GM12878 (cell line): ENCODE measurements around the gene COQ10B. TPM values are rescaled to one million over a fixed set of nuclear protein-coding genes. Genes with fewer than 3 reads are reported as not detected.

Experiments used
- polyA plus RNA-seq, 11 experiments: library from polyadenylated mRNA; depleted of rRNA in 4 of 11; unstranded in 6 of 11; stranded (reverse) in 5 of 11; fragments of >200 nt; fragmentation: Nextera tagmentation in 4 of 11; fragmentation: Illumina TruSeq in 1 of 11; extraction: Ambion mirVana in 4 of 11; extraction: Trizol in 1 of 11; gene quantifications; 1 replicate in 1 of 11; 2 replicates in 10 of 11; pipeline versions ENCODE4 v1.2.1 to v1.2.3, GENCODE V29; 2011 to 2016; ENCODE audit warnings: inconsistent platforms in 2 of 11, missing spikeins in 2 of 11, low read depth in 1 of 11
- small RNA-seq: library from RNA; depleted of rRNA; stranded (forward); fragments of <200 nt; gene quantifications from one replicate; pipeline ENCODE3, GENCODE V24; 2014
- total RNA-seq, 4 experiments: library from RNA; depleted of rRNA in 3 of 4; stranded (reverse); fragments of >200 nt in 3 of 4; fragmentation: Illumina TruSeq in 1 of 4; extraction: Trizol in 1 of 4; gene quantifications; 2 replicates each; pipeline versions ENCODE4 v1.2.1 to v1.2.3, GENCODE V29; 2013 to 2021

COQ10B gene
- total and polyA plus RNA-seq, 10 of the 15 experiments (the other 5 are each of a cell fraction or from before 2014, with no cell fraction given): 3.6 to 23.2 (median 13.2) TPM

Small RNA genes within 50 kb of the gene (small RNA-seq; reads per million reads assigned to genes)
- gene RF00394 (not detected), gene RNU6-1029P (not detected)

Other genes starting within 250 kb of the COQ10B start
- 63.7 and 65.1 TPM in 2 replicates for gene ANKRD44, start 142.8 kb upstream of the COQ10B start, total RNA-seq (2014; rRNA removed)
- 62.5 and 68.9 TPM in 2 replicates for gene ANKRD44, start 142.8 kb upstream of the COQ10B start, total RNA-seq (2014; rRNA removed; fragmentation: Illumina TruSeq; extraction: Trizol)
- gene ANKRD44, start 142.8 kb upstream of the COQ10B start, total RNA-seq (2021): 93.8 and 96.3 TPM in 2 replicates
- gene ANKRD44, start 142.8 kb upstream of the COQ10B start, polyA plus RNA-seq (2011; rRNA removed): 96.4 and 99.1 TPM in 2 replicates
- 88.5 and 110 TPM in 2 replicates for gene ANKRD44, start 142.8 kb upstream of the COQ10B start, polyA plus RNA-seq (2014; fragmentation: Illumina TruSeq; extraction: Trizol)
- gene ANKRD44, start 142.8 kb upstream of the COQ10B start, polyA plus RNA-seq (2014; fragmentation: Nextera tagmentation; extraction: Ambion mirVana): 10 to 100 TPM; 19.1 to 29.1 TPM
- gene ANKRD44, start 142.8 kb upstream of the COQ10B start, polyA plus RNA-seq (2014; rRNA removed): 41.8 and 56.8 TPM in 2 replicates
- gene ANKRD44, start 142.8 kb upstream of the COQ10B start, polyA plus RNA-seq (2016; fragmentation: Nextera tagmentation; extraction: Ambion mirVana): 10 to 100 TPM; 34.8 to 38.6 TPM
- gene SF3B1, start 18.5 kb upstream of the COQ10B start, total RNA-seq (2014; rRNA removed): 236 and 277 TPM in 2 replicates
- gene SF3B1, start 18.5 kb upstream of the COQ10B start, total RNA-seq (2014; rRNA removed; fragmentation: Illumina TruSeq; extraction: Trizol): 241 and 248 TPM in 2 replicates
- gene SF3B1, start 18.5 kb upstream of the COQ10B start, total RNA-seq (2021): 262 and 263 TPM in 2 replicates
- gene SF3B1, start 18.5 kb upstream of the COQ10B start, polyA plus RNA-seq (2011; rRNA removed): 565 and 880 TPM in 2 replicates
- gene SF3B1, start 18.5 kb upstream of the COQ10B start, polyA plus RNA-seq (2014; fragmentation: Illumina TruSeq; extraction: Trizol): 324 and 460 TPM in 2 replicates
- gene SF3B1, start 18.5 kb upstream of the COQ10B start, polyA plus RNA-seq (2014; fragmentation: Nextera tagmentation; extraction: Ambion mirVana): 100 to 1,000 TPM; 163 to 170 TPM
- 150 and 191 TPM in 2 replicates for gene SF3B1, start 18.5 kb upstream of the COQ10B start, polyA plus RNA-seq (2014; rRNA removed)
- gene SF3B1, start 18.5 kb upstream of the COQ10B start, polyA plus RNA-seq (2016; fragmentation: Nextera tagmentation; extraction: Ambion mirVana): 100 to 1,000 TPM; 232 to 246 TPM
- 345 and 394 TPM in 2 replicates for gene HSPD1, start 46.3 kb downstream of the COQ10B start, total RNA-seq (2014; rRNA removed)
- 701 and 730 TPM in 2 replicates for gene HSPD1, start 46.3 kb downstream of the COQ10B start, total RNA-seq (2014; rRNA removed; fragmentation: Illumina TruSeq; extraction: Trizol)
- 578 and 595 TPM in 2 replicates for gene HSPD1, start 46.3 kb downstream of the COQ10B start, total RNA-seq (2021)
- 529 and 804 TPM in 2 replicates for gene HSPD1, start 46.3 kb downstream of the COQ10B start, polyA plus RNA-seq (2011; rRNA removed)
- gene HSPD1, start 46.3 kb downstream of the COQ10B start, polyA plus RNA-seq (2014; fragmentation: Illumina TruSeq; extraction: Trizol): 812 and 992 TPM in 2 replicates
- gene HSPD1, start 46.3 kb downstream of the COQ10B start, polyA plus RNA-seq (2014; fragmentation: Nextera tagmentation; extraction: Ambion mirVana): 100 to 1,000 TPM; 659 to 997 TPM
- 430 and 462 TPM in 2 replicates for gene HSPD1, start 46.3 kb downstream of the COQ10B start, polyA plus RNA-seq (2014; rRNA removed)
- gene HSPD1, start 46.3 kb downstream of the COQ10B start, polyA plus RNA-seq (2016; fragmentation: Nextera tagmentation; extraction: Ambion mirVana): 1,000 to 10,000 TPM; 1,157 to 1,169 TPM
- 210 and 211 TPM in 2 replicates for gene HSPE1, start 46.8 kb downstream of the COQ10B start, total RNA-seq (2014; rRNA removed)
- 421 and 442 TPM in 2 replicates for gene HSPE1, start 46.8 kb downstream of the COQ10B start, total RNA-seq (2014; rRNA removed; fragmentation: Illumina TruSeq; extraction: Trizol)
- 174 and 180 TPM in 2 replicates for gene HSPE1, start 46.8 kb downstream of the COQ10B start, total RNA-seq (2021)
- 259 and 411 TPM in 2 replicates for gene HSPE1, start 46.8 kb downstream of the COQ10B start, polyA plus RNA-seq (2011; rRNA removed)
- 498 and 661 TPM in 2 replicates for gene HSPE1, start 46.8 kb downstream of the COQ10B start, polyA plus RNA-seq (2014; fragmentation: Illumina TruSeq; extraction: Trizol)
- gene HSPE1, start 46.8 kb downstream of the COQ10B start, polyA plus RNA-seq (2014; fragmentation: Nextera tagmentation; extraction: Ambion mirVana): 100 to 1,000 TPM; 872 to 988 TPM
- gene HSPE1, start 46.8 kb downstream of the COQ10B start, polyA plus RNA-seq (2014; rRNA removed): 488 and 513 TPM in 2 replicates
- 1,000 to 10,000 TPM; 1,051 to 1,096 TPM for gene HSPE1, start 46.8 kb downstream of the COQ10B start, polyA plus RNA-seq (2016; fragmentation: Nextera tagmentation; extraction: Ambion mirVana)
- 16.8 and 23.0 TPM in 2 replicates for gene MOB4, start 62.5 kb downstream of the COQ10B start, total RNA-seq (2014; rRNA removed)
- 23.7 and 24.9 TPM in 2 replicates for gene MOB4, start 62.5 kb downstream of the COQ10B start, total RNA-seq (2014; rRNA removed; fragmentation: Illumina TruSeq; extraction: Trizol)
- gene MOB4, start 62.5 kb downstream of the COQ10B start, total RNA-seq (2021): 13.5 and 16.1 TPM in 2 replicates
- gene MOB4, start 62.5 kb downstream of the COQ10B start, polyA plus RNA-seq (2011; rRNA removed): 36.6 and 75.5 TPM in 2 replicates
- 17.0 and 22.1 TPM in 2 replicates for gene MOB4, start 62.5 kb downstream of the COQ10B start, polyA plus RNA-seq (2014; fragmentation: Illumina TruSeq; extraction: Trizol)
- gene MOB4, start 62.5 kb downstream of the COQ10B start, polyA plus RNA-seq (2014; fragmentation: Nextera tagmentation; extraction: Ambion mirVana): 10 to 100 TPM; 40.6 to 43.4 TPM
- gene MOB4, start 62.5 kb downstream of the COQ10B start, polyA plus RNA-seq (2014; rRNA removed): 17.1 and 28.2 TPM in 2 replicates
- 10 to 100 TPM; 42.2 to 44.2 TPM for gene MOB4, start 62.5 kb downstream of the COQ10B start, polyA plus RNA-seq (2016; fragmentation: Nextera tagmentation; extraction: Ambion mirVana)
- gene RFTN2, start 222.0 kb downstream of the COQ10B start, total RNA-seq (2014; rRNA removed): not detected in 2 replicates
- not detected in 2 replicates for gene RFTN2, start 222.0 kb downstream of the COQ10B start, total RNA-seq (2014; rRNA removed; fragmentation: Illumina TruSeq; extraction: Trizol)
- gene RFTN2, start 222.0 kb downstream of the COQ10B start, total RNA-seq (2021): not detected in 2 replicates
- not detected in 2 replicates for gene RFTN2, start 222.0 kb downstream of the COQ10B start, polyA plus RNA-seq (2011; rRNA removed)
- not detected in 2 replicates for gene RFTN2, start 222.0 kb downstream of the COQ10B start, polyA plus RNA-seq (2014; fragmentation: Illumina TruSeq; extraction: Trizol)
- not detected for gene RFTN2, start 222.0 kb downstream of the COQ10B start, polyA plus RNA-seq (2014; fragmentation: Nextera tagmentation; extraction: Ambion mirVana)
- not detected in 2 replicates for gene RFTN2, start 222.0 kb downstream of the COQ10B start, polyA plus RNA-seq (2014; rRNA removed)
- under 1 TPM; 0.09 to 0.23 TPM for gene RFTN2, start 222.0 kb downstream of the COQ10B start, polyA plus RNA-seq (2016; fragmentation: Nextera tagmentation; extraction: Ambion mirVana)